Amniotic stem cell (primary cell): ENCODE results near the gene ADAT1.

Experiments
- DNase-seq: peaks from one replicate; lab custom pipeline; 2025; lab: John Stamatoyannopoulos, UW

Gene ADAT1

DNA sequence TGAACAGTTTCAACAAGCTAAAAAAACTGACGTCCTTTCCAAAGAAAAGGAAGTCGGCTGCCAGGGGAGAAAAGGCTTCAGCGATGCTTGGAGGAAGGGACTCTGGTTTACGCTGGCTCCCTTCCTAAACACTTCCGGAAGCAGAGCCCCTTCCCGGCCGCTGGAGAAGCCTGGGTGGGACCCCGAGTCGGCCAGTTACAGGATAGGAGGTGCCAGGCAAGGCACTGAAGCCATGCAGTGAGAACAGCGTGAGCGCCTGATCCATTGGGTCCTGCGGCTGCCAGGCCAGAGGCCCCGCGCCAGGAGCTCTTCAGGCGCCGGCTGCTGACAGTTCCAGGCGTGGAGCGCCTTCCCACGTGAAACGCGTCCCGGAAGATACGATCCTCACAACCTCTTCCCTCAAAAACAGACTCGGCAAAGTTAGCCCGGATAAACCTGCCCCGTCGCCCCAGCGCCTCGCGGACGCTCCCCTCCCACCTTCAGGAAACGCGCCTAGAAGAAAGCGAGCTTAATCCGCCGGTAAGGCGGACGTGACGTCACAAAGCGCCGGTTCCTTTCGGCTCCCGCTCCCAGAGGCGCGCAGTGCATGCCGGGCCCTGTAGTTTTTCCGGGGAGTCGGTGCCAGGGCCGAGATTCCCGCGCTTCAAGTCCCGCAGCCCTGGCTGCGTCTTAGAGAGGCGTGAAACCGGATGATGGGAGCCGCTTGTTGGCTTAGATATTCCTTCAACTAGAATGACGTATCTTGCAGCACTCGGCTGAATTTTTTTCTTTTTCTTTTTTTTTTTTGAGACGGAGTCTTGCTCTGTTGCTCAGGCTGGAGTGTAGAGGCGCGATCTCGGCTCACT is at the start of gene ADAT1:
Gene ADAT1 (minus strand): TSS at position 521 of the 845 bp plus-strand sequence. CDS start 2,482 bp downstream, outside the sequence.
- DNase-seq, result peak; percentile 96

GRCh38 chr16:75667503-75667902 is 44.4 kb upstream of the ADAT1 start:
- no peak for DNase-seq

- DNase-seq, result no peak
Measured at GRCh38 chr16:75660726-75661302, 37.7 kb upstream of the ADAT1 start.

DNA sequence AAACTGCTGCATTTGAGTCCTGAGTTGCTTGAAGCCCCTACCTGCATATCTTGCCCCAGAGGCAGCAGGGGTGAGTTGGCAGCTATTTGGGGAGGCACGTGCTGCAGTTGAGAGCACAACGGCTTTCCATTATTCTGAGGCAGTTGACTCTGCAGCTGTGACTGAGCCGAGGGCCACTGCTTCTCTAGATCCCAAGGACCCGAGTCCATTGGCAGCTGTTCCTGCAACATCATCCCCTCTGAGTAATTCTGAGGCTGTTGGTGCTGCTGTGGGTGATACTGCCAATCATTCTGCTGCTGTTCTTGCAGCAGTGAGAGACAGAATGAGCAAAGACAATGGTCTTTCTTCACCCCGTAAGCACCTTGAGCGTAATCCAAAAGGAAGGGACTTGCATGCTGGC is 37.2 kb upstream of the ADAT1 start:
- no peak for DNase-seq

DNA sequence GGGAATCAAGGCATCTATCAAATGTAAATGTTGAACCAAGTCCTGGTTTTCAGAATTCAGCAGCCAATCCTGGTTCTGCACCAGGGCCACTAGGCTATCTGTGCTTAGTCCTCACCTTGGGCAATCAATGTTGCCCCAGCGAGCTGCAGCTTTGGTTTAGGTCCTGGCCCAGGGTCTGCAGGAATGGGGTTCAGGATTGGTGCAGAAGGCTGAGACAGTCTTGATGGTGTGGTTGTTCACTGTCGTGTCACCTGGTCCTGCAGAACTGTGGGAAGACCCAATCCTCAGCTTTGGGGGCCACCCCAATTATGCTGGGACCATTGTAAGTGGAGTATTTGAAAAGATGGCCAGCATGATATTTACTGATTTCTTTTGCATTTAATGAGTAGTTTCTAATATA is 35.1 kb upstream of the ADAT1 start:
- no peak for DNase-seq

GRCh38 chr16:75653922-75654321 is 30.8 kb upstream of the ADAT1 start:
- DNase-seq, result peak; percentile 24

DNA sequence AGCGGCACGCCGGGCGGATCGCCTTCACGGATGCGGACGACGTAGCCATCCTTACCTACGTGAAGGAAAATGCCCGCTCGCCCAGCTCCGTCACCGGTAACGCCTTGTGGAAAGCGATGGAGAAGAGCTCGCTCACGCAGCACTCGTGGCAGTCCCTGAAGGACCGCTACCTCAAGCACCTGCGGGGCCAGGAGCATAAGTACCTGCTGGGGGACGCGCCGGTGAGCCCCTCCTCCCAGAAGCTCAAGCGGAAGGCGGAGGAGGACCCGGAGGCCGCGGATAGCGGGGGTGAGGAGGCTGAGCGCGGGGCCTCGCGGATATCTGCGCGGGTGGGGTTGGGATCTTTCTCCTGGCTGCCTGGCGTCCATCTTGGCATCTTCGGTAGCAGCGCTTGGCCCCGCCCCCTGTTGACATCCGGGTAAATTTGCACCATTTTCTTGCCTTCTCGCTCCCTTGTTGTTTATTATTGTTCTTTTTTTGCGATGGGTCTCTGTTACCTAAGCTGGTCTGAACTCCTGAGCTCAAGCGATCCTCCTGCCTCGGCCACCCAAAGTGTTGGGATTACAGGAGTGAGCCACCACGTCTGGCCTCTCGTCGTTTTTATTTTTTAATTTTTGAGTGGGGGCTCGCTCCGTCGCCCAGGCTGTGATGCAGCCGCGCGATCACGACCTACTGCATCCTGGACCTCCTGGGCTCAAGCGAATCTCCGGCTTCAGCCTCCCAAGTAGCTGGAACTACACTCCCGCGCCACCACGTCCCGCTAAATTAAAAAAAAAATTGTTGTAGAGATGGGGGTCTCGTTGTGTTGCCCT is 25.4 kb upstream of the ADAT1 start:
- DNase-seq, result peak; percentile 60

- peak; percentile 80 for DNase-seq
Measured at GRCh38 chr16:75647492-75648264, 24.6 kb upstream of the ADAT1 start, which contains the start of the genes KARS1 and TERF2IP. TSS of gene KARS1 (minus strand) at chr16:75647665. CDS start at chr16:75647639, 26 bp downstream. TSS of gene TERF2IP (plus strand) at chr16:75647773. CDS start at chr16:75647883, 110 bp downstream.

GRCh38 chr16:75647112-75647491 is 24.0 kb upstream of the ADAT1 start:
- no peak for DNase-seq

- DNase-seq, result no peak
Measured at GRCh38 chr16:75644240-75645012, 21.3 kb upstream of the ADAT1 start.

- no peak for DNase-seq
Measured at GRCh38 chr16:75640598-75640997, 17.5 kb upstream of the ADAT1 start.

DNA sequence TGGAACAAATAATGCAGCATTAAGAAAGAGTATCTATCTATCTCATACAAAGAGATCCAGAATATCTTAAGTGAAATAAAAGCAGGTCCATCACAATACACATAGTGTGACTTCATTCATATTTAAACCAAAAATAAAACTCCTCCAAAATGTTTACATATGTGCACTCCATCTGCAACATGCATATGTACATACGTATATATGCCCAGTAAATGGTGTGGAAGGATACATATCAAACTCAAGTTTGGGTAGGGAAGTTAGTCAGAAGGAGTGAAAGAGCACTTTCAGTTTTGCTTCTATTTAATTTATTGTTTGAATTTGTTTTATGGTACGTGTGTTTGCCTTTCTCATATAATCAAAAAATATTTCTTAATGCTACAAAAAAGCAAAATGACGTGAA is 12.0 kb upstream of the ADAT1 start:
- no peak for DNase-seq

DNA sequence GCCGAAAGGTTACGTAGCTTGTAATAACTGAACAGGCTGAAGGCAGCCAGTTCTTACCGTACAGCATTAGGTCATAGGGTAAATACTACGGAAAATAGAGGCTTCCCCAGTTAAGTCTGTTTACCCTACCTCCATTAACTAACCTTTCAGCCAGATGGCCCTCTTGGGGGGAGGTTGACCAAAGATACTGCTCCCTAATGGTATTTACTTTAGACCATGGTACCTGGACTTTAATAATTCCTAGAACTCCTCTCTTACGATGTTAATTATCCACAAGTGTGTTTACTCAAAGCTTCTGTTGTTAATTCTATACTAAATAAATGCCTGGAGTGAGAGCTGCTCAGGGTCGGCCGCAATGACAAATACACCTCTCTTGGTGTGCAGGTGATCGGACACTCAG is 9.8 kb upstream of the ADAT1 start:
- no peak for DNase-seq

GRCh38 chr16:75630052-75630451 is 7.0 kb upstream of the ADAT1 start:
- DNase-seq, result no peak

GRCh38 chr16:75629132-75629531 is 6.1 kb upstream of the ADAT1 start:
- no peak for DNase-seq

- no peak for DNase-seq
Measured at GRCh38 chr16:75628351-75628750, 5.3 kb upstream of the ADAT1 start.

DNA sequence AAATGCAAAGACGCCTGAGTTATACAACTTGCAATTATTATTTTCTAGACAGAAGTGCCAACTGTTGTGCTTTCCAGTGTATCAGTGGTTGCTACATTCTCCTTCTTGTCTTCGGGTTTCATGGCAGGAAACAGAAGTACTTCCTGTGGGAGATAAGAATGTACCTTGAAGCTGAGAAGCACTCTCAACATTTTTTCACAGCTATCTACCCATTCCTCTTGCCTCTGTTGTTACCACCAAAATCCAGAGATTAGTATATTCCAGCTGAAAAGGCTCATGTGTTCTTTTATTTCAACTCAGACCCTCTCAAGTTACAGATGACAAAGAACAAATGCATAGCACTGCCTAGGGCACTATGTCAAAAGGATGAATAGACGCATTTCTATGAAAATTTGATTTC is 4.8 kb upstream of the ADAT1 start:
- DNase-seq, result no peak

DNA sequence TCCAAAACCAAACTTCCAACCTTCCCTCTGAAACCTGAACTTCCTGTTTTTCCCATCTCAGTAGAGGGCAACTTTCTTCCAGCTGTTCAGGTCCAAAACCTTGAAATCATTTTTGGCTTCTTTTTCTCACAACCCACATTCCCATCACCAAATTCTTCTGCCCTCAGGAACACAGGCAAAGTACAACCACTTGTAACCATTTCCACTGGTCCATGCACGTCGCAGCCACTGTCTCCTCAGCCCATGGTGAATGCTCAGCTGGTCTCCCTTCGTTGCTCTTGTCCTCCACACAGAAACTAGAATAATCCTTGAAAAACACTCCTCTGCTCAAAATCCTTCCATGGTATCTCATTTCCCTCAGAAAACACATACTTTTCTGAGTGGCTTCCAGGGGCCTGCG is 3.7 kb upstream of the ADAT1 start:
- DNase-seq, result no peak

DNA sequence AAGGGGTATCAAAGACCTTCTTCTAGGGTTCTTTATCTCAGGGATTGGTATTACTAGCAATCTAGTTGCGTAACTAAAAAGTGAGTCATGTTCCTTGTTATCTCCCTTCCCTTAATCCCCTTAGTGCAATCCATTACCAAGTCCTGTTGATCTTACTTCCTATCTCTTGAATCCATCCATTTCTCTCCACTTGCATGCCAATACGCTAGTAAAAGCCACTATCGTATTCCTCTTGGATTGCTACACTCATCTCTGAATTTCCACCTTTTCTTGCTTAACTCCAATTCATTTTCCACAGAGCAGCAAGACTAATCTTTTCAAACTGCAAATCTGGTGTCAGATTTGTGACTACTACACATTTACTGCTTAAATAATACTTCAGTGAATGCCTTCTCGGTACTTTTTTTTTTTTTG is 1.8 kb upstream of the ADAT1 start:
- no peak for DNase-seq

- peak; percentile 9 for DNase-seq
Measured at GRCh38 chr16:75621170-75621477, 2.0 kb downstream of the ADAT1 start.
